Activated CD4-positive, alpha-beta T cell treated with anti-CD3 and anti-CD28 coated beads, Interleukin-2, amount 50 U/mL, for 24 hours (primary cell): ENCODE data around the gene WNT9A.
"Not testable (repeated sequence)": the region's sequence is repeated elsewhere in the genome, so short reads cannot be mapped to it uniquely, and the experiment has no call there.

ENCODE experiments used
- DNase-seq, 2 donors: peaks; one replicate each; pipeline ENCODE4 v3.0.0-alpha.2; 2020; ENCODE audit warnings: low read depth in 1 of 2, low spot score in 1 of 2

The WNT9A gene

DNA sequence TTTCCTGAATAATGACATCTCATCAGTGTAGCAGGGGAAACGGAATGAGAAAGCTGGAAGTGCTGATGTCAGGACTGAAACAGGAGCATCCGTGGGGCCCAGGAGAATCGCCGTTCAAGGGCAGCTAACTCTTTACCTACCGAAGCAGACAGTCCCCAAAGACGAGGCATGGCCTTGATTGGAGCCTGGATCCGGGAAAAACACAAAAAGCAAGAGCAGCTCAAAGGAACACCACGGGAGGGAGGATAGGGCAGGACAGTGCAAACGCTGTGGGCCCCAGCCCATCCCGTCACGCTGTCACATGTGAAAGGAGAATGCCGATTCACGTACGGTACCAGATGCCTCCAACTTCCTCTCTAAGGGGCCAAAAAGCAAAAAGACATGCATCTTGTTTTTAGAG, 34.9 kb downstream of the WNT9A start:
- DNase-seq: no peak

DNA sequence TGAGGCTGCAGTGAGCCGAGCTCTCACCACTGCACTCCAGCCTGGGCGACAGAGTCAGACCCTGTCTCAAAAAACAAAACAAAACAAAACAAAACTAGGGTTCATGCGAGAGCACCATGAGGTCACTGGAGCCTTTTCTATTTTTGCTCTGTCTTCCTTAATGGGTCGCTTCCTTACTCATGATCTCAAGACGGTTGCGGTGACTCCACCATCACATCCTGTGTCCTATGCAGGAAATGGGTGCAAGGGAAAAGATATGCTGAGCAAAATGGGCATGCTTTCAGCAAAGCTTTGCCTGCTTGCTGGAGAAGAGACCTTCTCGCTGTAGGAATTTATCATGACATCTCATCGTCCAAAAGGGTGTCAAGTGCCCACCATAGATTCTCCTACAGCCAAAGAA, 36.4 kb downstream of the WNT9A start:
- no peak for DNase-seq

DNA sequence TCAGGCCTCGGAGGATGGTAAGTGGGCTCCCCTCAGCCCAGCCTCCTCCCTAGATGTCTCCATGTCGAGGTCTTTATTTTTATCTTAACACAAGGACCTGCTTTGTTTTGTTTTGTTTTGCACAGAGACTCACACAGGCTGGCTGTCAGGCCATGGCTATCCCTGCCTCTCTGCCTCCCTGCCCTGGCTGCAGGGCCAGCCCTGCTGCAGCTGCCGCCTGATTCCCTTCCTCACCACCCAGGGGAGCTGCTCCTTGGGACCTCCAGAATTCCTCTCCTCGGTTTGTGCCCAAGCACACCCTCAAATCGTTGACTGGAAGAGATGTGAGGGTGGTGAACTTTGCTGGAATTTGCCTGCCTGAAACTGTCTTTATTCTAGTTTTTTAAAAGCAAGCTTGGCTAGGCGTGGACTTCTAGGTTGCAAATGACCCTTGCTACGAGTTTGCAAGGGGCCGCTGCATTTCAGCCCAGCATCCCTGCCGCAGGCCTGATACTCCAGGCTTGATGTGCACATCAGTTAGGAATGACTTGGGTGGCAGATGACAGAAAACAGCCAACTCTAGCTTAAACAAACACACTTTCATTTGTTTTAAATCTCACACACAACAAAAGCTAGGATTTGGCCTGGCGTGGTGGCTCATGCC, 37.1 kb downstream of the WNT9A start:
- no peak for DNase-seq

DNA sequence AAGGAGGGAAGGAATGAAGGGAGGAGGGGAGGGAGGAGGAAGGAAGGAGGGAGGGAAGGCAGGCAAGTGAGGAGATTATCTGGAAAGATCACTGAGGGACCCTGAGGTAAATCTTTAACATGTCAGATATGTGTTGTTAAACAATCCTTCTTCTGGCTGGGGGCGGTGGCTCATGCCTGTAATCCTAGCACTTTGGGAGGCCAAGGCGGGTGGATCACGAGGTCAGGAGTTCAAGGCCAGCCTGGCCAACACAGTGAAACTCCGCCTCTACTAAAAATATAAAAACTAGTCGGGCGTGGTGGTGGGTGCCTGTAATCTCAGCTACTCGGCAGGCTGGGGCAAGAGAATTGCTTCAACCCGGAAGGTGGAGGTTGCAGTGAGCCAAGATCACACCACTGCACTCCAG, 37.8 kb downstream of the WNT9A start:
- DNase-seq: not testable (repeated sequence)

DNA sequence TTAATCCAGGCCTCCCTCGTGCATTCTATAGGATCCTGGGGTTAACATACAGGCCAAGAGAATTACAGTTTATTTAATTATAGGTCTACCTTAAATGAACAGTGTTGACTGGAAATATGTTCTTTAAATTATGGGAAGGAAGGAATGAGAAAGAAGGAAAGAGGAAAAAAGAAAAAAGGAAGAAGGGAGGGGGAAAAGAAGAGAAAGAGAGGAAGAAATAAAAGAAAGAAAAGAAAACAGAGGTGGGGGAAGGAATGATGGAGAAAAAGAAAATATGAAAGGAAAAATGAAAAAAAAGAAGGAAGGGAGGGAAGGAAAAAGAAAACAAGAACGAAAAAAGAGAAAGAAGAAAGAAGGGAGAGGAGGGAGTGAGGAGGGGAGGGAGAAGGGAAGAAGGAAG, 38.5 kb downstream of the WNT9A start:
- DNase-seq: no peak

DNA sequence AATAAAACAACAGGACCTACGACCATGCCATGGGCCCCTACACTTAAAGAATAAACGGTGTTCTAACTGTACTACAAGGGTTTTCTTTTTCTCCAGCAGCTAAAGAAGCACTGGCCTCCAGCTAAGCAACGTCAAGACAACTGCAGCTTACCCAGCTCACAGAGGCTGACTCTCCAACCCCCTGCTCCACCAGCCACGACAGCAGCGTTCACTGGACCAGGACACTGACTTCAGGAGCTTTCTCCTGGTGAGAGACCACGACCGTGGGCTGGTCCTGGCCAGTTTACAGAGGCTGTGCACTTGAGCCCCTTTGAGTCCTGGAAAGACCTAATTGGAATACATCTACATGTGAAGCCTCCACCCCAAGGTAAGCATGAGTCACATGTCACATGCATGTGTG, 39.4 kb downstream of the WNT9A start:
- no peak for DNase-seq

DNA sequence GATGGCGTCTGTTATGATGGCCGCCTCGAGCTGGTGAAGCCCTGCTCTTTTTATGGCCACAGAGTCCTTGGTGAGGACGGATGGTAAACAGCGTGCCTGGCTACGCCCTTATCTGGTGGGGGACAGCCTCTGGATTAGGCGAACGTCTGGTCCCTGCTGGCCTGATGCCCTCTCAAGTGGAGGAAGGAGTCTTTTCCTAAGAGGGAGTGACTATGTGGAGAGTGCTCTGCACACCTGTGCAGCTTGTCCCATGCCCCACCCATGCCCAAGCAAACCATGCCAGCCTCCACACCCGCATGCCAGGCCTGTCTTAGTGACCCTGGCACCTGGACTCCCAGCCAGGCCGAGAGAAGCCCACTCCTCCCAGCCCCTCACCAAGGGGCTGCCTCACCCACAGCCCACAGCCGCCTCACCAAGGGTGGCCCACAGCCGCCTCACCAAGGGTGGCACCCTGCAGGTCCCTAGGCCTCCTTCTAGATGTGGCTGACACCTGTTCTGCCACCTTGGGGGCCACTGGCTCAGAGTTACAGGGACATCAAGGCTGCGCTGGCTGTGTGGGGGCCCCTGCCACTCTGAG, 40.2 kb downstream of the WNT9A start:
- DNase-seq: no peak

DNA sequence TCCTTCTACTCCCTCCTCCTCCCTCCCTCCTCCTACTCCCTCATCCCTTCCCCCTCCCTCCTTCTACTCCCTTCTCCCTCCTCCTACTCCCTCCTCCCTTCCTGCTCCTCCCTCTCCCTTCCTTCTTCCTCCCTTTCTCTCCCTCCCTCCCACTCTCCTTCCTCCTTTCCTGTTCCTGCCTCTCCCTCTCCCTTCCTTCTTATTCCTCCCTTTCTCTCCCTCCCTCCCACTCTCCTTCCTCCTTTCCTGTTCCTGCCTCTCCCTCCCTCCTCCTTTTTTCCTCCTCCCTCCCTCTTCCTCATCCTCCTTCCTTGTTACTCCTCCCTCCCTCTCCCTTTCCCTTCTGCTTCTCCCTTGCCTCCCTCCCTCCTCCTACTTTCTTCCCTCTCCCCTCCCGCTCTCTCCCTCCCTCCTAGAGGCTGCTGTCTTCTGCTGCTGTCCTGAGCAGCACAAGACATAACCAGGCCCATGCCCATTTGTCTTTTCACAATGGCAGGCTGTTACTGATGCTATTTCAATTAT, 41.1 kb downstream of the WNT9A start:
- DNase-seq: no peak

DNA sequence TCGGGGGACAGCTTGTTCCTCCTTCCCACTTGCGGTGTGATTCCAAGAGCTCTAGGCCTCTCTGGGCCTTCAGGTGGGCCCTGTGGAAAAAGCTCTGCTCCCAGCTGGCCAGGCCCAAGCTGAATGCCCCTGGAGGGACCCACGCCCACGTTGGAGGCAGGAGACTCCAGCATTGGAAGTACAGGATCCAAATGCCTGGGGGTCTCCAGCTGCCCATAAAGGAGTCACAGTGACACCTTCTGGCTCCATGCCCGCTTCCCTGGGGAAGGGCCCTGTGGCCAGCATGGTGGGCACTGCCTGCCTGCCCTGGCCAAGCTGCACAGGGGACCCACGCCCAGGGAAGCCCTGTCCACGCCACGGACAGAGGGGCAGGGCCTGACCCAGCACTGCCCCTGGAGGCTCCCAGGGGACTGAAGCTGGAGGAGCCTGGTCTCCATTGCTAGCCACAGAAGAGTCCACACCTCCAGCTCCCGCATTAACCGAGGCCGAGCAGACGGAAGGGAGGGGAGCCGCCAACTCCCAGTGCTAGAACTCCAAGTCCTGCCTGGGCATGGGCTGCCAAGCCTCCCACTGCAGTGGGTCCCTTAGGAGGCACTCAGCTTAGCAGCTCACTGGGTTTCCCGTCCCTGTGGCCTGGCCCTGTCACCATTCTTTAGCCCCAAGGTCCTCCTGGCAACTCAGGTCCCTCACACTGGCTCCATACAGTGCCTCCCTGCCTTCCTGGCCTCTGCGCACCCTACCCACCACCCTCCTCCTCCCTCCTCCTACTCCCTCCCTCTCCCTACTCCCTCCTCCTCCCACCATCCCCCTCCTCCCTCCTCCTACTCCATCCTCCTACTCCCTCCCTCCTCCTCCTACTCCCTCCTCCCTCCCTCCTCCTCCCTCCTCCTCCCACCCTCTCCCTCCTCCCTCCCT, 41.9 kb downstream of the WNT9A start:
- no peak for DNase-seq

DNA sequence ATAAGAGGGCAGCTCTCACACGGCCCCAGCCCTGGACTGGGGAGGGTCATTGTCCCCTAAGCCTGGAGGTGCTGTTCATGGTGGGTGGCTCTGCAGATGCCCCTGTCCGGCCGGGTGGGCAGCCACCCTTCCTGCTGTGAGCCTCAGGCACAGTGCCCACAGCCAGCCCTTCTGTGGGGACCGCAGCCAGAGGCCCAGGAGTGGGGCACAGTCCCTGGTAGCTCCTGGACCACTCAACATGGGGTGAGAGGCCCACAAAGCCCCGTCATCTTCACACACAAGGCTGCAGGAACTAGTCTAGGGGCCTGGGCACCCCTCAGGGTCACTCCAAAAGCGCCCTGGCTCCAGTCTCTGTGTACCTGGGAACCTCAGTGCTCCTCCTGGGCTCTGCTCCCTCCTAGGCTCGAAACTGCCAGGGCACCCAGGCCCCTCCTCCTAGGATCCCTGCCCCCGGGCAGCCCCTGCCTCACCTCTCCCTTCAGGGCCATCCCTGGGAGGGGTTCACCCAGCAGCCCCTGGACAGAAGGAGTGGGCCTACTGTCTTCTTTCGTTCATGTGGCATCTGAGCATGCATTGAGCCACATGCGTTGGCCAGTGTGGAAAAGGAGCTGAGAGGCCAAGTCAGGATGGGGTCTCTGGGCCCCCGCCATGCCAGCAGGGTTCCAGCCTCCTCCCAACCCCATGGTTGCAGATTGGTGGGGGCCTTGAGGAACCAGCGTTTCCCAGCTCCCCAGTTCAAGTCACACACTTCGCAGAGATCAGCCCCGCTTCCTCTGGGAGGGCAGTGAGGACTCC, 43.0 kb downstream of the WNT9A start:
- no peak for DNase-seq

DNA sequence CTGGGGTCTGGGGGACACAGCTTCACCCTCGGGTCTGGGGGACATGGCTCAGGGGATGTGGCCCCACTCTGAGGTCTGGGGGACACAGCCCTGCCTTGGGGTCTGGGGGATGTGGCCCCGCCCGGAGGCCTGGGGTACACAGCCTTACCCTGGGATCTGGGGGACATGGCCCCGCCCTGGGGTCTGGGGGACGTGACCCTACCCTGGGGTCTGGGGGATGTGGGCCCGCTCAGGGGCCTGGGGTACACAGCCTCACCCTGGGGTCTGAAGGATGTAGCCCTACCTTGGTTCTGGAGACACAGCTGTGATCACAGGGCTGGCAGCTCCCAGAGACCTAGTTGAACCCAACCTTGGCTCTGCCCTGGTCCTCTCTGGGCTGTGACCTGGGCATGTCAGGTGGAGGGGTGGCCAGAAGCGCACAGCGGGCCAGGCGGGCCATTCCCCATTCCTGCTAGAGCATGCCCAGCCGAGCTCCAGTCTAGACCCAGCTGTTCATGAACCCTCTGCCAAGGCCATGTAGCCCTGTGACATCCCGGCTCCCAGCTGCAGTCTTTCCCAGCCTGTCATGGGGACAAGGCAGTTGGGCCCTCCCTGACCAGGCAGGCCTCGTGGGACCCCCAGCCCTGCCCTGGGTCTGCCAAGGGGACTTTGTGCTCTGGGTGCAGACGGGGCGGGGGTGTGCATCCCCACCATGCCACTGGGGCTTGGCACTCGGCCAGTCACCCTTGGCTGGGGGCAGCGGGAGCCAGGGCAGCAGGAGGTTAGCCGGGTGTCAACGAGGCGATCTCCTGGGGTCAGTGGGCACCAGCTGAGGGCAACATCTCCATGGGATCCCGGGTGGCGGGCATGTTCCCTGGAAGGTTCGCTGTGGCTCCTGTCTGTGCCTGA, 43.9 kb downstream of the WNT9A start:
- DNase-seq: no peak

DNA sequence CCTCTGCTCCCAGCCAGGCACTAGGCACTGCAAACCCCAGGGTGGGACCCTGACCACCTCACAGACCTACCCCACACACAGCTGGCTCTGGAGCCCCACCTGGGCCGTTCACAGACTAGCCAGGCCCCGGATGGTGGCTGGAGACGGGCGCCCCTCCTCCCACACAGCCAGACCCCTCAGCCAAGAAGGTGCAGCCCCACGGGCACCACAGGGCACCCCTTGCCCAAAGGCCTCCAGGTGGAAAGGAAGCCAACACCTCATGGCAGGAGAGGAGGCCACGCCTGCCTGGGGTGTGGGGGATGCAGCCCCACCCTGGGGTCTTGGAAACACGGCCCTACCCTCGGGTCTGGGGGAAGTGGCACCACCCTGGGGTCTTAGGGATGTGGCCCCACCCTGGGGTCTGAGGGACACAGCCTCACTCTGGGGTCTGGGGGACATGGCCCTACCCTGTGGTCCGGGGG, 44.6 kb downstream of the WNT9A start:
- no peak for DNase-seq

DNA sequence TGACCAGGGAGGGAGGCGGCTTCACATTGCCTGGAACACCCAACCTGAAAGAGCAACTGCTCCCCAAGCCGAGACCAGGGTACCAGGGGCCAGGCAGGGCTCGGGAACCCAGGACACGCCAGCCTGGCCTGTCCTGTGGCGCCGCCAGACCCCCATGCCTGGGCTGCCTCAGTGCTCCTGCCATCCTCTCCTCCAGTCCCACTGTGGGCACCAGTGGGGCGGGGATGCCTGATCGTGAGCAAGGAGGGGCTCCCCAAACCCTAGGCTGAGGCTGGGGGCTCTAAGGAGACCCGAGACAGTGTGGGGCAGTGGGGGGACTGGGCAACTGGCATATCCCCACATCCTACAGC, 45.1 kb downstream of the WNT9A start:
- DNase-seq: no peak

DNA sequence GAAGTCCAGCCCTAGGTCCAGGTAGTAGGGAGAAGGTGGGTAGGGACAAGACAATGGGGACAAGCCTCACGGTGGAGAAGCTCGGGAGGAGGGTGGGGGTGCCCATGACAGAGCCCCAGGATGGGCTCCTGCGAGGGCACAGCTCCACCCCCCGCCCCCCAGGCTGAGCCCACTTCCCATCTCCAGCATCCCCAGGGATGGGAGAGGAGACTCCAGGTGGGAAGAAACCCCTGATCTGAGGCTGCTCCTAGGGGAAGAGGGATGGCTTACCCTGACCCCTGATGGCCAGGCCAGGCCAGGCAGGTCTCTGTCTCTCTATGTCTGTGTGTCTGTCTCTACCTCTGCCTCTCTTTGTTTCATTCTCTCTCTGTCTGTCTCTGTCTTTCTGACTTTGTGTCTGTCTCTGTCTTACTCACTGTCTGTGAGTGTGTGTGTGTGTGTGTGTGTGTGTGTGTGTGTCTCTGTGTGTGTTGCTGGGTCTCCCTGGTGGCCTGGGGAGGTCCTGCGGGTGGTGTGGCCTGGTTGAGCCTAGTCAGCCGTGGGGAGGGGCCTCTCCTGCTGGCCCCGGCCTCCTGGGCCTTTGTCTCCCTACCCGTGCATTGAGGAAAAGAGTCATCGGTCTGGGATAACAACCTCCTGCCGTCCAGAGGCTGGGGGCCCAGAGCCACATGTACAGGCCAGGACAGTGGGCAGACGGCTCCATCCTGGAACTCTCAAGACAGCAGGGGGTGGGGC, 45.7 kb downstream of the WNT9A start:
- DNase-seq: no peak

DNA sequence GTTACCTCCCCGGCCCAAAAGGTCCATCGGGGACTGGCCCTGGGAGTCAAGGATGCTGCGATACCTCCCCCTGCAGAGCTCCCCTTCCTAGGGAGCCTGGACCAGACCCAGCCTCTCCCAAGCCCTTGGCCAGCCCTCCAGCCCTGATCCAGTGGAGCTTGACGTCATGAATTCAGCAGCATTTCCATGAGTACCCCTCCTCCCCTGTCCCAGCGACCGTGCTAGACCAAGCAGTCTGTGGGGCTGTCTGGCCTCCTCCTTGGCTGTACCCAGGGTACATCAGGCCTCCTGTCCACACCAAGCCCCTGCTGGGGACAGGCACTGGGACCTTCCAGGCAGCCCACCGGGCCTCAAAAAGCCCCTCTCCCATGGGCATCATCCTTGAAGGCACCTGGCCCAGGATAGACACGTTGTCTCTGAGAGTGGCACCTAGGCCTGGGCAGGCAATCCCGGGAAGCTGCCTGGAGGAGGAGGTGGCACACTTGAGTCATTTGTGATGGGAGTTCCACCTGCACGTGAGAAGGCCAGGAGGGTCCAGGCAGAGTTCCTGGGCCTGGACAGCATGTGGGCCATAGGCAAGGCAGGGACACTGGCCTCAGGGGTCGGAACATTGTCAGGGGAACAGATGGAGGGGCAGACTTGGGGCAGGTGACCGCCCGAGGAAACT, 46.4 kb downstream of the WNT9A start:
- DNase-seq: no peak

DNA sequence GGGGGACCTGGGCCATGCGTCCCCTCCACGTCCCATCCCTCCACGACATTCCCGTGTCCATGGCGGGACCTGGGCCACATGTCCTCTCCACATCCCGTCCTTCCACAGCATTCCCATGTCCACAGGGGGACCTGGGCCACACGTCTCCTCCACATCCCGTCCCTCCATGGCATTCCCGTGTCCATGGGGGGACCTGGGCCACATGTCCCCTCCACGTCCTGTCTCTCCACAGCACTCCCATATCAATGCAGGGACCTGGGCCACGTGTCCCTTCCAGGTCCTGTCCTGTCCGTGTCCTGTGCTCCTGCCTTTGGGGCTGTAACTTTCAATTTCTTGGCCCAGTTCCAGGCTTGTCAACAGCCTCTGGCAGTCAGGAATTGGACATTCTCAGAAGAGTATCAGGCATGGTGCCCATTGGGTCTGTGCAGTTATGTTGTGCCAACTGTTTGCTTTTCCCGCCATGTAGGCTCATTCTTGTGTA, 47.1 kb downstream of the WNT9A start:
- no peak for DNase-seq

DNA sequence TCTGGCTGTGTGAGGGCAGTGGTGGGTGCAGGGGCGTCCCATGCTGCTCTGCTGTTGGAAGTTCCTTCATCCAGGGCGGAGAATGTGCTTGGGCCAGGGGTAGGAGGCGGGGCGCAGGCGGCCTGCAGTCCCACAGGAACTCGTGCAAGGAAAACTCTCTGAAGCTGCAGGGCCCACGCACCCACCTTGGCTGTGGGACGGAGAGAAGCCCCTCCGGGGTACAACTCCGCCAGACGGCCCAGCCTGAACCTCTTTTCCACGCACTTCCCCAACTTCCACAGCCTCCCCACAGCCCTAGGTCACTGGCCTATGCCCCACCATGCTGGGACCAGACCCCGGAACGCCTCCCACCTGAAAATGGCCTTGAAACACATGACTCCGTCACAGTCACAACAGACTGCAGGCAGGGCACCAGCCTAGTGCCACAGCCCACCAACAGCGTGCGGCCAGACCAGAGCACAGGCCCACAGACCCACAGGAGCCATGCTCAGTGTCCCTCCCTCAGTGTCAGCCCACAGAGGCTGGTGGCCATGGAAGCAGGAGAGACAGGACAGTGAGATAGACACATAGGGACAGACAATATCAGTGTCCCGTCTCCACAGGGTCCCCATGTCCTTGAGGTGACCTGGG, 47.8 kb downstream of the WNT9A start:
- no peak for DNase-seq

DNA sequence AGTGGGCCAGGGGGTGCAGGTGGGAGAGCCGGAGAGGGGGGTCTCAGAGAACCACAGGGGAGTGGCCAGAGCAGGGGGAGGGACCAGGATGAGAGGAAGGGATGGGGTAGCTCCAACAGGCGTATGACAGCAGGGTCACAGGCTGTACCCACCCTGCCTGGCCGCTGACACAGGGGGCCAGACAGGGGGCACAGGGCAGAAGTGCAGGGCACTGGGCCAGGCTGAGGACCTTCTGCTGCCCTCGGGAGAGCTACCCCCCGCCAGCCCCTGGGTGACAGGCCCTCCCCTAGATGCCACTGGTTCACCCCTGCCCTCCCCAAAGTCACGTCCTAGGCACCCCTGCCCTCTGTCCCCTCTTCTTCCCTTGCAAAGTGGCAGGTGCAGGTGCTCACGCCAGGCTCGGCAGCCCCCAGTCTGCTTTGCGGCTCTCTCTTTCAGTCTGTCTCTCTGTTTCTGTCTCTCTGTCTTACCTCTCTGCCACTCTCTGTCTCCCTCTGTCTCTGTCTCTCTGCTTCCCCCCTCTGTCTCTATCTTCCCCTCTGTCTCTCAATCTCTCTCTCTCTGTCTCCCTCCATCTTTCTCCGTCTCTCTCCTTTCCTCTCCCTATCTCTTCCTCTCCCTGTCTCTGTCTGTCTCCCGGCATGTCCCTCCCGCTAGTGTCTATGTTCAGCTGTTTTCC, 48.5 kb downstream of the WNT9A start:
- no peak for DNase-seq
